GM18517 (cell line): ENCODE measurements around the gene DUSP10.

Experiments used
- ATAC-seq: cut with Tn5 transposase; IDR thresholded peaks from one replicate; pipeline ENCODE4 v1.9.1; 2021; ENCODE audit warnings: mild to moderate bottlenecking, moderate library complexity; ENCODE audit not compliant: unreplicated experiment

DUSP10 gene

DNA sequence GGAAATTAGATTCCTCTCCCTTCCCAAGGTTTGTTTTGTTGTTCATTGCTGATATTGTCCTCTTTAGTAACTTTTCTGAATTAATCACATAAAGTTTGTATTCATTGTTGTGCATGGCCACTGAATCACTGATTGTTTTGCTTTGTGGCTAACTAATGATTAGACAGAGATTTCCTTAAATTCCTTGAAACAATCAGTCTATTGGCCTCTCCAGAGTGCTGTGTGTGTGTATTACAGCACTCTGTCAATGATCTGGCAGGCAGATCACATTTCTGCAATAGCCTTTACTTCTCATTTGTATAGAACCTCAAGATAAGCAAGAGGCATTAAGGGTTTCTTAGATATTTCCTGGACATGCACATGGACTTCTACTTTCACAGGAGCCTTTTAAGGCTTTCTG lies 78.6 kb downstream of the DUSP10 start:
- no peak for ATAC-seq

DNA sequence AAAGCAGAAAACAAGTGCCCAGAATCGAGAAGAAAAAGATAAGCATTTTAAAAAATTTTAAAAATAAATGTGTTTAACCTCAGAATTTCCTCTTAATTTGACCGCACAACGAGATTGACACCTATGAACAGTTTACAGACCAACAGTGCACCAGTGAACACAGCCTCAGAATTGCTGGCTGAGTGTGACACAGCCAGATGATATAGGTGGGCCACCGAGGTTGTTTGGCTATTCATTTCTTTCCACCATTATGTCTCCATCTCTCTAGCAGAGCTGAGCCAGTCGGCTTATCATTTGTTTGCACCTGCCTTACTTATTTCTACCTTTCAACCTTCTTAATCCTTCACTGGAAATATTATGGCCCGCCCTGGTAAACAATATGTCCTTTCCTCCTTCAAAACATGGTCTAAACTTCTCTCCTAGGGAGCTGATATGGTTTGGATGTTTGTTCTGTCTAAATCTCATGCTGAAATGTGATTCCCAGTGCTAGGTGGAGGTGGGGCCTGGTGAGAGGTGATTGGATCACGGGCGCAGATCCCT lies 86.1 kb downstream of the DUSP10 start:
- ATAC-seq, result no peak
